ENCODE measurements around the gene SIAH1. TPM values are rescaled to one million over a fixed set of nuclear protein-coding genes. Genes with fewer than 3 reads are reported as not detected.
"Not testable (repeated sequence)": the region's sequence is repeated elsewhere in the genome, so short reads cannot be mapped to it uniquely, and the experiment has no call there.

SIAH1 gene
- total RNA-seq, 1 experiment from 2014 or later: 27.0 TPM

DNA sequence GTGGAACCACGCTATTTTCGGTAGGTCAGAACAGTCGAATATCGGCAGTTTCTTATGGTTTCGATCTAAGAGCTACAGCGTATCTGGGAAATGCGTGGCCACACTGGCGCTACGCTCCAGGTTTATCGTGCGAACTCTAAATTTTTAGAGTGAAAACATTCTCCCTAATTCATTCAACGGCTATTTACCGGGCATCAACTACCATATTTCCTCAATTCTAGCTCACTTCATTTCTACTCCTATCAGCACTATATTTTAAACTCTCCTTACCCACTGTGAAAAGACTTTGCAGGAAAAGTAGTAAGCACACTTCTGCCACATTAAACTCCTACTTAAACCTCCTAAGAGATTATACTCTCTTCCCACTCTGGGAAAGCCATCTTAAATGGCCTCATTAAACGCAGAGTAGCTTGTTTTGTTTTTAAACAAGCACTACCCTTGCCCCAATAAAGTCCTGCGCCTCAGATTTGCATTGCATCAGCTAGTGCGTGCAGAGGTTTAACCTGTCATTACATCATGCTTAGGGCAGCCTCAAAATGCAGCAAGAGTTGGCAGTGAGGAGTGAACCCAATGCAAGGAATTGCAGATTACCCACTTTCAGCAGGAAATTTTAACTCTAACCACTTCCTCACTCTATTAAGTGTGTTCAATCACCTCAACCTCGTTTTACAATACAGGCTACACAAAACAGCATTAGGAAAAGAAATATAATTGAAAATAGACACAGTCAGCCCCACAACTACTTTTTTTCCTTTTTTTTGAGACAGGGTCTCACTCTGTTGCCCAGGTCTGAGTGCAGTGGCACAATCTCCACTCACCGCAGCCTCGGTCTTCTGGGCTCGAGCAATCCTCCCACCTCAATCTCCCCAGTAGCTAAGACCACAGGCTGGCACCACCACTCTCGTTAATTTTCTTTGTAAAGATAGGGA, 18.8 kb downstream of the SIAH1 start:
- peak; percentile 85 for DNase-seq (ENCODE audit: low read depth)

DNA sequence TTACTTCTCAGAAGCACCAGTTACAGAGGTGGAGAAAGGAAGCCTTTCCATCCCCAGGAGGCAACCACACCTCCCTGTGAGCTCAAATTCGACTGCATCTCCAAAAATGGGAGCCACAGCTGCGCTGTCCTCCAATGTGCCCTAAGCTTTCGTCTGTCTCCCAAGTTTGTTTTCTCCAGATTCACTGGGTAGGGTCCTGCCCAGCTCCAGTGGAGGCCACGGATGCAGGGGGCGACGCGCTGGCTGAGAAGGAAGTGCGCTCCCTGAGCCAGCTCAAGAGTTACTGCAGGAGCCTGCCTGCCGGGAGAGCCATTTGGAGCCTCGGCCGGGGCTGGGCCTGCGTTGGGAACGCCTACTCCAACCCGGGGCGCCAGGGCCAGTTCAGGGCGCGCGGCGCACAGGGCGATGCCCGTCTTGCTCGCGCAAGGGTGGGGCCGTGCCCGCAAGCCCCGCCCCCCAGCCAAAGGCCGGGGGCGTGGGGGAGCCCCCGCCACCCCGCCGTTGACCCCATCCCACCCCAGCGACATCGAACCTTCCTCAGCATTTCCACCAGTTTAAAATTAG, 19.5 kb downstream of the SIAH1 start:
- peak; percentile 84 for DNase-seq (ENCODE audit: low read depth)

DNA sequence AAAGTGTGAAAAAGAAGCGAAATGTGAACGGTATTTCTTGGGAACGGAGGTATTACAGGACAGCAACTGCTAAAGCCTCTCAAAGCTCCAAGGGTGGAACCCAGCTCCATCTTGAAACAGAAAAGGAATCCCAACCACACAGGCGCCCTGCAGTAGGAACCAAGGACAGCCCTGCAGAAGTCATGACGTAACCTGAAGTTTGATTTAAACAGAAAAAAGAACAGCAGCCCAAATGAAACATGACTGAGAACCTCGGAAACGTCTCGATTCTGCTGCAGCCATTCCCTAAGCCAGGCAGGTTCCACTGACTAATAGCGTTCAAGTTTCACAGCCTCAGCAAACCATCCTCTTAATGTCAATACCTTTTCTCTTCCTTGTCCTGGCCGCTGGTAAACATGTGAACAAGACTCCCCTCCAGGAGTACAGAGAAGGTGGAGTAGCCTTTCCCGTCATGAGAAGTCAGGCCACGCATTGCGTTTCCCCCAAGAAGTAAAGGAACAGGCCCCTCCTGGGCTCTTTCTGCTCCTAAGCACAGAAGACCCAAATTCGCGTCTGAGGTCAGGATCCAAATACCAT, 20.1 kb downstream of the SIAH1 start:
- DNase-seq (ENCODE audit: low read depth): no peak

DNA sequence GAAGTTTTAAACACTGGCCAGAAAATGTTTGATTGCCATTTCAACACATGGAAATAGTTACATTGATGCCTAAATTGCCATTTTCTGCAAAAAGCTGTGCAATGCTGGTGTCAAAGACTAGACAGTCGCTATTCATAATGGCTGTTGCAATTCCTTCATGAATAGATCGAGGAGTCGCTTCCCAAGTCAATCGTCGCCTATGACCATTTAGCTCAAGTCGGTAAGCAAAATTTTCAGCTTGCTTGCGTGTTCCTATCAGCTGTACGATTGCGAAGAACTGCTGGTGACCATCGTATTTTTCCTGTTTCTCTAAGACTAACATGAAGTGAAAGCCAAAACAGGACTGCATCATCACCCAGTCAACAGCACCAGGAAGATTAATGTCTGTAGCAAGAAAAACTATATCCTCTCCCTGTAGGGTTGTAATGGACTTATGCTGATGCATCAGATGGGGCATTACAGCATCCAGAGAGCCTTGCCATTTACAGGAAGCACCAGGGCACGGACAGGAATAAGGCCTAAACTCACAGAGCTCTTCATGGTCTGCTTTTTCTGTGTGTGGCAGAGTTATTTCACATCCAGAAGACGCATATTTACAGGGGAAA, 23.6 kb downstream of the SIAH1 start:
- DNase-seq (ENCODE audit: low read depth): no peak

DNA sequence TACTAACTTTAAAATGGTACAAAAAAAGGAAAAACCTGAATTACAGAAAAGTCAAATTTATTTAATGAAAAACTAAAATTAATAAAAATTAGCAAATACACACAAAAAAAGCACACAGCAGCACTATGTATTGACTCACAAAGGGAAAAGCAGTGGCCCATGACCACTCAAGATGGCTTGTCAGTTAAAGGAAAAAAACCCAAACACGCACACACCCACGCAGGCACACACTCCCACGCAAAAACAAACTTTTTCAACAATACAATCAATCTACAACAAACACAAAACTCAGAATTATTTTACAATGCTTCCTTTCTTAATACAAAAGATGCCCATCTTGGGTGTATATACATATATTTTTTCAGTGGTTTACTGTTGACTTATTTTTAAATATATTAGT, 24.2 kb downstream of the SIAH1 start:
- no peak for DNase-seq (ENCODE audit: low read depth)

DNA sequence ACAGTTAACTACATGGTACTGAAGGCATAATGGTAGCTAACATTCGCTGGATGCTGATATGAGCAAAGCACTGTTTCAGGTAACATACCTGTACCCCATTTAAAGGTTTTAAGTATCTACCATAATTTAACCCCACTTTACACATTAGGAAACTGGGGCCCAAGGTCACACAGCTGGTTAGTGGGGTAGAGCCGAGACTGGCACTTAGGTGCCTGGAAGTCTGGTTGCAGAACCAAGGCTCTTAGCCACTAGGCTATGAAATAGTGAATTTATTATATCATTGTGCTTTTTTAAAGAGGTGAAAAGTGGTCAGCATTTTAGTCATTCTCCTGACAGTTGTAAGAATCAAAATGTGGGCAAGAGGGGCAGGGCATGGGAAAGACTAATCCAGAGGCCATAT, 25.2 kb downstream of the SIAH1 start:
- DNase-seq (ENCODE audit: low read depth): no peak

DNA sequence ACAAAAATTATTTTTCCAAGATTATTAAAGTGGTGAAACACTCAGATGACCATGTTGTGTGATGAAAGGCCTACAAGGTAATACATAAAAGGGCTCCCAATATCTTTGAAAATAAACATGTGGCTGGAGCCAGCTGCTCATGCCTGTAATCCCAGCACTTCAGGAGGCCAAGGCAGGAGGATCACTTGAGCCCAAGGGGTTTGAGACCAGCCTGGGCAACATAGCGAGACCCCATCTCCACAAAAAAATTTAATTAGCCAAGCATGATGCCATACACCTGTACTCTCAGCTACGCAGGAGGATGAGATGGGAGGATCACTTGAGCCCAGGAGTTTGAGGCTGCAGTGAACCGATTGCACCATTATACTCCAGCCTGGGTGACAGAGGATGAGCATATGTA, 26.8 kb downstream of the SIAH1 start:
- DNase-seq (ENCODE audit: low read depth): no peak

DNA sequence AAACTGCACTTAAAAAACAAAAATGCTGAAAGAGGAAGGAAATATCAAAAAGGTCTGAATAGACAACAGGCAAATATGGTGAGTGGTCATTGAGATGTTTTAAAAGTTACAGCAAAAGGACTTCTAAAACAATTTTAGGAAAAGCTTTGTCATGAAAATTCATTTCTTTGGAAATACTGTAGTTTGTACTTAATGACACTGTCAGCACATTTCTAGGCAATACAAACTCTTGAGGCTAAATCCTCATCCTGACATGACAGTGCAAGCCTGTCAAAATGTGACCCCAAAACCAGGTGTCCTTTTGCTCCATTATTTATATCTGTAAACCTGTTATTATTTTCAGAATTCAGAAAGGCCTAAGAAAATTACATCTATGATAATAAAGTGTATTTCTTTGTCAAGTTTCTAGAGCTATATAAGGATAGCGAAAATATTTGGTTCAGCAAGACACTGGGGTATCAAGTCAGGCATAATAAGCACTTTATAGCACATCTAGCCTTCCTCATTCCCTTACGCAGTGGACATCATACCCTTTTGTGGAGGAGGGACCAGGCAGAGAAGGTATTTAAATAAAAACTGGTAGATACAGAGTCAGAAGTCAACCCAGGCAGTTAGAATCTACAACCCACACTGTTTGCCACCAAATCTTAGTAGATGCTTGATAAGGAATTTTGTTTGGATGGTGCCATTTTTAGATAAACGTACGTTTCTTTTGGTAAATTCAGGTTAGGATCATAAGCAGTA, 28.4 kb downstream of the SIAH1 start:
- no peak for DNase-seq (ENCODE audit: low read depth)

DNA sequence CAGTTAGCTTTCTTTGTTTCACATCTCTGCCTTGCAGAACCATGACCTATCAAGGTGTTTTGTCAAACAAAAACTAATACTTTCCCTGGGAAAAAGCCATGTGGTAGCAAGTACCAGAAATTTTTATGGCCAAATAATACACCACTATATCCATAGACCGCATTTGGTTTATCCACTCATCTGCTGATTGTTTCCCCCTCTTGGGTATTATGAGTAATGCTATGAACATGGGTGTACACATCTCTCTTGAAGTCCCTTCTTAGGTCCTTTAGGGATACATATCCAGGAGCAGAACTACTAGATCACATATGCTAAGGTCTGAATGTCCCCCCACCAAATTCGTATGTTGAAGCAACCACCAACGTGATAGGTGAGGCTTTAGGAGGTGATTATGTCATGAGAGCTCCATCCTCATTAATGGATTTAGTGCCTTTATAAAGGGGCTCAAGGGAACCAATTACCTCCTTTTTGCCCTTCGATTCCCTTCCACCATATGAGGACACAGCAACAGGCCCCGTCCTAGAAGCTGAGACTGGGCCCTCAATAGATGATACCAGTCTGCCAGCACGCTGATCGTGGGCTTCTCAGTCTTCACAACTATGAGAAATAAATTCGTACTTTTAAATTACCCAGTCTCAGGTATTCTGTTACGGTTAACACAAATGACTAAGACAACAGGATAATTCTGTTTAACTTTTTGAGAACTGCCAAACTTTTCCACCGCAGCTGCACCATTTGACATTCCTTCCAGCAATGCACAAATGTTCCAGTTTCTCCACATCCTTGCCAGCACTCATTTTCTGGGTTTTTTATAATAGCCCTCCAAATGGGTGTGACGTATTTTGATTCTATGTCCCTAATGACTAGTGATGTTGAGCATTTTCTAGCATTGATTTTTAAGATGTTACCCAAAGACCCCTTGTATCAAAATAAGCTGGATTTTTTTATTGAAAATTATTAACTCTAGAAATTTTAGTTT, 30.0 kb downstream of the SIAH1 start:
- no peak for DNase-seq (ENCODE audit: low read depth)

DNA sequence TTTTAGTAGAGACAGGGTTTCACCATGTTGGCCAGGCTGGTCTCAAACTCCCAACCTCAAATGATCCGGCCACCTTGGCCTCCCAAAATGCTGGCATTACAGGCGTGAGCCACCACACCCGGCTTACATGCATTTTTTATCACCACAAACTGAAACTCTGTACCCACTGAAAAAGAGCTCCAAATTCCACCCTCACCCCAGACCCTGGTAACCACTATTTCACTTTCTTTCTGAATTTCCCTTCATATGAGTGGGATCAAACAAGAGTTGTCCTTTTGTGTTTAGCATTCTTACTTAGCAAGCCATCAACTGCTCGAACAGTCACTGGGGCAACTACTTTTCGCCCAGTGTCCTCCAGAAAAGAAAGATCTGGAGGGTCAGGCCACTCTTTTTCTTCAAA, 30.8 kb downstream of the SIAH1 start:
- DNase-seq (ENCODE audit: low read depth): not testable (repeated sequence)

DNA sequence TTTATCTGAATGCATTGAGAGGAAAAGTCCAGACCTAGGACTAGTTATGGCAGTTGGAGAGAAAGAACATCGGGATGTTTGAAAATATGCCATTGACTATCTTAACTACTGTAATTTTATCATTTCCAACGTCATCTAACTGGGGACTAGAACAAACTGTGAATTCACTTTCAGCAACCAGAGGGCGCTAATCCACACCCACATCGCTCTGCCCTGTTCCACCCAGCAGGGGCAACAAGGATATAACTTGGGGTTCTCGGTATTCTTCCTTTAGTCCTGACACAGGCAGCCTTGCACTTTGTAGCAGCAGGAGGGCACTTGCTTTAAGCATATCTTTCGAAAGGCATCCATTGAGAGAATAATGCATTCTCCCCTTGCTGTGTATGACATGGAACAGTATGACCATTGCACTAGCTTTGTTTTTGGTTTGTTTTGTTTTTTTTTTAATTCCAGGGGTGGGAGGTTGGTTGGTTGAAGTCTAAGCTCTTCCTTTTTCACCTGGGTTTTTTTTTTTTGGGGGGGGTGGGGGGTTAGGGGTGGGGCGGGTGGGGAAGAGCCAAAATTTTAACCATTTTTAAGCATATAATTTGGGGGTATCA, 31.5 kb downstream of the SIAH1 start:
- peak; percentile 71 for DNase-seq (ENCODE audit: low read depth)

DNA sequence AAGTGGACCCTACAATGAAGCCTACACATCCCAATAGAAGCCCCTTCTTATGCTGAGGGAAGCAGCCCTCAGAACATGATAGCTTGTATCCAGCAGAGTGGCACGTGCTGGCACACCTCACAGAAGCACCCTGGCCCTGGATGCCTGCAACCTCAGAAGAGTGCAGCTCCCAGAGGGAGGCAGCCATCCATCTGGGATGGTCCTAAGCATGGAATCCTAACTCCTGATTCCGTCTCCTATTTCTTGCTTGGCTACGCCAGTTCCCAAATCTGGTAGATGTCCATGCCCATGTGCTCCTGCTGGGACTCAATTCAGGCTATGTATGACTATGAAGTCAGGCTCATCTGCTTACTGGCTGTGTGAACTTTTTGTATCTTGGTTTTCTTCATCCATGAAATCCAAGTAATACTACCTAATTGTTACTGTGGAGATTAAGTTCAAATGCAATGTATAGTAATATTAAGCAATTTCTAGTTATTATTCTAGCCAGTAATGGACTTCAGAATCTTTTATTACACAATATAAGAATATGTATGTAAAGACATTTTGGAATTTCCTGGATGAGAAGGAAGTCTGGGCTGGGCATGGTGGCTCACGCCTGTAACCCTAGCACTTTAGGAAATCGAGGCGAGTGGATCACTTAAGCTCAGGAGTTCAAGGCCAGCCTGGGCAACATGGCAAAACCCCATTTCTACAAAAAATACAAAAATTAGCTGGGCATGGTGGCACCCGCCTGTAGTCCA, 32.4 kb downstream of the SIAH1 start:
- no peak for DNase-seq (ENCODE audit: low read depth)

DNA sequence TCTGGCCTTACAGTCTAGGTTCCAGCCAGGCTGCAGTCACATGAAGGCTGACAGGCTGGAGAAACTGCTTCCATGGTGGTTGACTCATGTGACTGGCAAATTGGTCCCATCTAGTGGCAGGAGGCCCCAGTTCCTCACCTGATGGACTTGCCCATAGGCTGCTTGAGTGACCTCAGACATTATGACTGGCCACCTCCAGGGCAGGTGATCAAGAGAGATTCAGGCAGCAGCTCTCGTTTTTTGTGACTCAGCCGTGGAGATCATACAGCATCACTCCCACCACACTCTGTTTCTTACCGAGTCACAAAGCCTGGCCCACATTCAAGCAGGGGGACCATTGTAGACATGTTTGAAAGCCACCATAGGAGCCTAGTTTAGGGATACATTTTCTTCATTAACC, 34.5 kb downstream of the SIAH1 start:
- DNase-seq (ENCODE audit: low read depth): peak; percentile 45

DNA sequence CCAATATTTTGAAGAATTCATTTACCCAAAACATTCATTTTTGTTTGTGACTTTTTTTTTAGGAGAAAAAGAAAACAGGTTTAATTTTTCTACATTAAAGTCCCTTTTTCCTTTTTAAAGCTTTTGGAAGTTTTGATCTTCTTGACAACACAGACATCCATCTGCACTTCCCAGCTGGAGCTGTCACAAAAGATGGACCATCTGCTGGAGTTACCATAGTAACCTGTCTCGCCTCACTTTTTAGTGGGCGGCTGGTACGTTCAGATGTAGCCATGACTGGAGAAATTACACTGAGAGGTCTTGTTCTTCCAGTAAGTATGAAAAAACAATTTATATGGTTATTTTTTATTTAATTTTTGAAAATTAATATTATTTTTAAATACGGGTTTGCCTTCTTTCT, 37.2 kb downstream of the SIAH1 start:
- no peak for DNase-seq (ENCODE audit: low read depth)

DNA sequence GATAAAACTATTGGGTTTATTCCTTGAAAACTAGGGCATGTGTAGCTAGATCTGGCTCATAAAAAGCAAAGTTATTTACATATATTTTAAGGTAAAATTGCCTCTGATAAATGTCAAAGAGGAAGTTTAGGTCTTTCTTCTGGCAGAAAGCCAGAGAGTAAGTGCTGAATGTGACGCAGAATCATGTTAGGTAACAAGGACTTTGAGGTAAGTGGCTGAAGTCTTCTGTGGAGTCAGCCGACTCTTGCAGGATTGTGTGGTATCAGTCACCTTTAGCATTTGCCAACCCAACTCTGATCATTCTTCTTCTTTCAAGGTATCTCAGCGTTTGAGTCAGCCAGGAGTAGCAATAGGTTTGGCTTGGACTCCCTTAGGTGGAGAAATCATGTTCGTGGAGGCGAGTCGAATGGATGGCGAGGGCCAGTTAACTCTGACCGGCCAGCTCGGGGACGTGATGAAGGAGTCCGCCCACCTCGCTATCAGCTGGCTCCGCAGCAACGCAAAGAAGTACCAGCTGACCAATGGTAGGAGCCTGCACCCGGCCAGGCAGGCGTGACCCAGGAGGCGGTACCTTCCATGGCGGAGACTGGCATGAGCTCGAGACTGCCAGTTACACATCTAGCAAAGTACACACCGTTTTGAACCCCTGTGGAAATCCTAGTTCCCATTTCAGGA, 37.9 kb downstream of the SIAH1 start:
- no peak for DNase-seq (ENCODE audit: low read depth)

DNA sequence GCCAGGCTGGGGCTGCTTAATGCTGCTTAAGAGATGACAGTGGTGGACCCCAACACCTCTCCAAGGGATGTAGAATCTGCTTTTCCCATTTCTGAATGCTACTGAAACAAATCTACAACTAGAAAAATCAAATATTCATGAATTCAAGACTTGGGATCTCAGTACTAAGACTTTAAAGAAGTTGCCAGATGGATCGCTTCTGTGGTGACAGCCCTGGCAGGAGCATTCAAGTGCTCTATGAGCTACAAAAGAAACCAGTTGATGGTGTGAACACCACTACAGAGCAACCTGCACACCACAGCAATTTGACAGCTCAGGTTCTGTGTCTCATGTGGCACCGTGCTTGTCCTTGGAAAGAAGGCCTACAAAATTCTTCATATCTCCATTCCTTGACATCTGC, 42.6 kb downstream of the SIAH1 start:
- no peak for DNase-seq (ENCODE audit: low read depth)

DNA sequence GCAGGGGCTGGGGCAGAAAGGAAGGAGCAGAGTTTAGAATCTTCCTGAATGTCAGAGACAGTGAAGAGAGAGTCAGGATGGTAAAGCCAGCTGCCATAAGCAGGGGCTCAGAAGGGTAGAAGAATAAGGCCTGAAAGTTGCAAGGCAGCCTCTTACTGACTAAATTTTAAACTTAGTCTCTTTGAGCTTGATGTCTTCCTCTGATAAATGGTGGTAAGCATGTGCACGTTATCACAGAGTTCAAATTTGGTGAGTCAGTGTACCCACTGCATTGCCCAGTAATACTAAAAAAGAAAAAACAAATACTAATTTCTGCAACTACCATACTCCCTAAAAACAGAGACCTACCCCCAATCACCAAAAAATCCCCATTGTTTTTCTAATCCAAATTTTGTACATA, 45.2 kb downstream of the SIAH1 start:
- no peak for DNase-seq (ENCODE audit: low read depth)

DNA sequence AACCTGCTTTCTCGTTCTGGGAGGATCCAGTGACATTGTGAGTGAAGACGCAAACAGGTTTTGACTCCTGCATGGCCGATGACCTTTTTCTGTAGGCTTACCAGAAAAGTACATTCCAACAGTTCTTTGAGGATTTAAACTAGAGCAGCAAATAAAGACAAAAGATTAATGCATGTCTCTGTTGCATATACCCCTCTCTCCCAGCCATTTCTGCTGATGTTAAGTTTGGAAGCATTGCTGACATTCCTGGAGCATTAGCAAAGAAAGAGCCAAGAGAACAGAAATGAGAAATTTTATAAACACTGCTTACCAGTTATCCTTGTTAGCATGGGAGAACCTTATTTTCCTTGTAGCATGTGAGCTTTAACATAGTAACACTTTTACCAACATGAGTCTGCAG, 49.3 kb downstream of the SIAH1 start:
- peak; percentile 31 for DNase-seq (ENCODE audit: low read depth)

DNA sequence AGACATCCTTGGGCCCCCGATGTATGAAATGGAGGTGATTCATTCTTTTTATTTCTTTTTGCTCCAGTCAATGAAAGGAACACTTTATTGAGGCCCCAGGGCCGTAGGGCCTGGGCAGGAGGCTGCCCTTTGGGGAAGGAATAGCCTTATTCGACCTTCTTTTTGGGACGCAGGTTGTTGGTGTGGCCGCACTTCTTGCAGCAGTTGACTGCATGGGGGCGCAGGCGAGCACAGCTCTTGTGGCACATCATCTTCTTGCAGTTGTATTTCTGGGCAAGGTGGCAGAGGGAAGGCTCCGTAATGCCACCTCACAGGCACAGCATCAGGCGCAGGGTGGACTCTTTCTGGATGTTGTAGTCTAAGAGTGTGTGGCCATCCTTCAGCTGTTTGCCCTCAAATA, 50.9 kb downstream of the SIAH1 start:
- no peak for DNase-seq (ENCODE audit: low read depth)

All from M059J (cell line).